Measurements from ENCODE around the gene OR6X1. TPM values are rescaled to one million over a fixed set of nuclear protein-coding genes. Genes with fewer than 3 reads are reported as not detected.

Gene OR6X1
- total and polyA plus RNA-seq, 2 donors (not counting 1 experiment from before 2014, with no cell fraction given): not detected

- TF ChIP-seq CTCF (IDR thresholded peaks at IDR 0.05) (no peak), EZH2 (IDR thresholded peaks at IDR 0.05; ENCODE audit: borderline replicate concordance, insufficient read depth, low read depth, low read length, poor library complexity, severe bottlenecking) (no peak)
- no peak overlapping the region for H3K27ac ChIP-seq (ENCODE audit: low read length in 2 of 2)
- peaks cover 10% of the 10 kb centered on the region for H3K27me3 Mint-ChIP-seq
- H4K20me1 ChIP-seq (ENCODE audit: control insufficient read depth, insufficient read depth, low read length, poor library complexity, severe bottlenecking): no peaks in the 10 kb centered on the region
- ChIA-PET POLR2A (no interaction called here), CTCF (no interaction called here)
- H3K79me2 ChIP-seq (ENCODE audit: control insufficient read depth, insufficient read depth, low read length): no peaks in the 10 kb centered on the region
- no peak for ATAC-seq (ENCODE audit: low read depth)
- no peak overlapping the region for H3K4me2 ChIP-seq (replicated peaks; ENCODE audit: low read depth, low read length, poor library complexity, severe bottlenecking)
- no peaks in the 10 kb centered on the region for H3K4me1 Mint-ChIP-seq
- no peak overlapping the region for H3K4me3 Mint-ChIP-seq
- no peak overlapping the region for H3K4me3 ChIP-seq (ENCODE audit: control extremely low read depth in 1 of 5, extremely low read depth in 1 of 5, insufficient read depth in 1 of 5, low read depth in 2 of 5, low read length in 4 of 5)
- H2AFZ ChIP-seq (ENCODE audit: insufficient read depth, low read depth, low read length, poor library complexity, severe bottlenecking): no peak overlapping the region
- intact Hi-C loops (cut with micrococcal nuclease): no loop called here
- H3K4me1 ChIP-seq (ENCODE audit: control insufficient read depth in 2 of 2, insufficient read depth in 2 of 2, low read length in 2 of 2): no peaks in the 10 kb centered on the region
- no peak overlapping the region for H3K9ac ChIP-seq (ENCODE audit: low read length)
- no peak for DNase-seq
- no peaks in the 10 kb centered on the region for H3K27me3 ChIP-seq (replicated peaks in 1 of 4; ENCODE audit: control extremely low read depth in 1 of 4, control insufficient read depth in 3 of 4, insufficient read depth in 4 of 4, low read length in 3 of 4)
- H3K27ac Mint-ChIP-seq: no peak overlapping the region
- H3K36me3 ChIP-seq (replicated peaks in 1 of 2; ENCODE audit: control extremely low read depth in 1 of 2, control insufficient read depth in 1 of 2, extremely low read depth in 1 of 2, insufficient read depth in 2 of 2, low read length in 1 of 2): no peaks in the 10 kb centered on the region
- H3K9me3 Mint-ChIP-seq (ENCODE audit: insufficient read depth): peaks cover 2% of the 10 kb centered on the region
- H3K9me3 ChIP-seq (ENCODE audit: control extremely low read depth in 1 of 3, control insufficient read depth in 2 of 3, insufficient read depth in 1 of 3, low read length in 2 of 3): no peaks in the 10 kb centered on the region
Measured at GRCh38 chr11:123770712-123771111, 16.4 kb upstream of the OR6X1 start.

- Histone ChIP-seq H3K27ac (ENCODE audit: low read length in 2 of 2) (no peak overlapping the region), H2AFZ (ENCODE audit: insufficient read depth, low read depth, low read length, poor library complexity, severe bottlenecking) (no peak overlapping the region), H3K4me2 (replicated peaks; ENCODE audit: low read depth, low read length, poor library complexity, severe bottlenecking) (no peak overlapping the region), H3K9me3 (ENCODE audit: control extremely low read depth in 1 of 3, control insufficient read depth in 2 of 3, insufficient read depth in 1 of 3, low read length in 2 of 3) (peaks cover 4 to 16% (median 9%) of the 10 kb centered on the region in 3 donors), H3K4me3 (ENCODE audit: control extremely low read depth in 1 of 5, extremely low read depth in 1 of 5, insufficient read depth in 1 of 5, low read depth in 2 of 5, low read length in 4 of 5) (no peak overlapping the region), H3K4me1 (ENCODE audit: control insufficient read depth in 2 of 2, insufficient read depth in 2 of 2, low read length in 2 of 2) (no peaks in the 10 kb centered on the region), H4K20me1 (ENCODE audit: control insufficient read depth, insufficient read depth, low read length, poor library complexity, severe bottlenecking) (no peaks in the 10 kb centered on the region), H3K9ac (ENCODE audit: low read length) (no peak overlapping the region), H3K36me3 (replicated peaks in 1 of 2; ENCODE audit: control extremely low read depth in 1 of 2, control insufficient read depth in 1 of 2, extremely low read depth in 1 of 2, insufficient read depth in 2 of 2, low read length in 1 of 2) (no peaks in the 10 kb centered on the region), H3K79me2 (ENCODE audit: control insufficient read depth, insufficient read depth, low read length) (no peaks in the 10 kb centered on the region), H3K27me3 (replicated peaks in 1 of 4; ENCODE audit: control extremely low read depth in 1 of 4, control insufficient read depth in 3 of 4, insufficient read depth in 4 of 4, low read length in 3 of 4) (no peaks in the 10 kb centered on the region)
- DNase-seq (no peak), ATAC-seq (ENCODE audit: low read depth) (no peak)
- Mint-ChIP-seq H3K4me1 (no peaks in the 10 kb centered on the region), H3K27me3 (peaks cover 10% of the 10 kb centered on the region), H3K4me3 (no peak overlapping the region), H3K9me3 (ENCODE audit: insufficient read depth) (peaks cover 9% of the 10 kb centered on the region), H3K27ac (no peak overlapping the region)
- TF ChIP-seq EZH2 (IDR thresholded peaks at IDR 0.05; ENCODE audit: borderline replicate concordance, insufficient read depth, low read depth, low read length, poor library complexity, severe bottlenecking) (no peak), CTCF (IDR thresholded peaks at IDR 0.05) (no peak)
- ChIA-PET CTCF (no interaction called here), POLR2A (interaction anchor here (0.6 kb wide), 1 partner anchor 18 kb away, joined by 3 read pairs; no protein-coding TSS in a partner anchor)
- intact Hi-C loops (cut with micrococcal nuclease): no loop called here
- no CpG with 5 or more reads among the region's 1 CpG for WGBS (ENCODE audit: insufficient coverage)
Measured at GRCh38 chr11:123765601-123766000, 11.3 kb upstream of the OR6X1 start.

Data from B cell (primary cell).